ENCODE data around the gene FGF4. TPM values are rescaled to one million over a fixed set of nuclear protein-coding genes. Genes with fewer than 3 reads are reported as not detected.

The FGF4 gene
- total and polyA plus RNA-seq, 10 of the 15 experiments (the other 5 are each of a cell fraction or from before 2014, with no cell fraction given) = not detected

- CTCF ChIA-PET = no interaction called here
- intact Hi-C loops (cut with micrococcal nuclease; ENCODE audit: unreplicated experiment) = no loop called here
- RAD21 ChIA-PET (ENCODE audit: unreplicated experiment) = no interaction called here
These were observed 48.6 kb upstream of the FGF4 start for GRCh38 chr11:69823641-69824265.

More at GRCh38 chr11:69823641-69824265, 48.6 kb upstream of the FGF4 start:
- 4% methylated on average over 6 of the region's 6 CpGs for WGBS (ENCODE audit: insufficient coverage, insufficient replicate concordance, low lambda C conversion rate, missing lambda C conversion rate)
- Histone ChIP-seq H3K27ac (ENCODE audit: control insufficient read depth, insufficient read depth) (no peak overlapping the region), H3K9me3 (replicated peaks; ENCODE audit: control insufficient read depth, insufficient read depth, low read length) (no peaks in the 10 kb centered on the region), H3K9ac (ENCODE audit: control insufficient read depth, insufficient read depth, low read length) (no peak overlapping the region), H3K4me2 (ENCODE audit: control insufficient read depth, insufficient read depth) (no peak overlapping the region), H3K36me3 (ENCODE audit: control insufficient read depth in 2 of 2, insufficient read depth in 2 of 2, low read length in 1 of 2) (no peaks in the 10 kb centered on the region), H3K27me3 (replicated peaks in 1 of 2; ENCODE audit: control insufficient read depth in 2 of 2, insufficient read depth in 2 of 2, low read length in 1 of 2) (peaks cover 0 to 5% of the 10 kb centered on the region in 2 experiments; a peak in 3 of 4 replicates), H4K20me1 (ENCODE audit: control insufficient read depth, insufficient read depth) (no peaks in the 10 kb centered on the region), H2AFZ (ENCODE audit: control insufficient read depth, low read depth, low read length) (no peak overlapping the region), H3K4me1 (ENCODE audit: control insufficient read depth, insufficient read depth, low read length) (no peaks in the 10 kb centered on the region), H3K4me3 (no peak overlapping the region), H3K79me2 (ENCODE audit: control insufficient read depth, insufficient read depth, low read length) (no peaks in the 10 kb centered on the region)
- ChIA-PET POLR2A (no interaction called here), SMC1A (ENCODE audit: uncharacterized antibody, unreplicated experiment) (no interaction called here)
- in situ Hi-C loops (cut with MboI) = no loop called here
- TF ChIP-seq BCL11A (IDR thresholded peaks at IDR 0.05; ENCODE audit: low read depth, low read length) (no peak), CREB1 (IDR thresholded peaks at IDR 0.05; ENCODE audit: low read depth) (no peak), EP300 (IDR thresholded peaks at IDR 0.05; ENCODE audit: borderline replicate concordance in 1 of 2, control insufficient read depth in 1 of 2, low read depth in 2 of 2, low read length in 2 of 2) (no peak), MAX (IDR thresholded peaks at IDR 0.05; ENCODE audit: low read depth, low read length) (no peak), MTA3 (IDR thresholded peaks at IDR 0.05; ENCODE audit: borderline replicate concordance, low read length) (no peak), REST (IDR thresholded peaks at IDR 0.05; ENCODE audit: low read depth, low read length) (no peak), EED (IDR thresholded peaks at IDR 0.05; ENCODE audit: low read depth) (no peak), PAX8 (IDR thresholded peaks at IDR 0.05) (no peak), MTA2 (IDR thresholded peaks at IDR 0.05; ENCODE audit: low read depth) (no peak), LARP7 (IDR thresholded peaks at IDR 0.05) (no peak), RUNX3 (IDR thresholded peaks at IDR 0.05; ENCODE audit: low read length) (no peak), MYC (IDR thresholded peaks at IDR 0.05; ENCODE audit: insufficient read depth, insufficient read length, insufficient replicate concordance, low read length, severe bottlenecking) (no peak), SRF (IDR thresholded peaks at IDR 0.05; ENCODE audit: low read depth in 2 of 2, low read length in 2 of 2) (no peak)
- DNase-seq (ENCODE audit: low read depth, low spot score) = no peak
- FAIRE-seq = no peak
- no TSS peak for BruUV-seq (replicated peaks)
- no peak for ATAC-seq

Measured in GM12878 (cell line).